Dermis blood vessel endothelial cell (primary cell): ENCODE measurements around the gene TPST2. TPM values are rescaled to one million over a fixed set of nuclear protein-coding genes. Genes with fewer than 3 reads are reported as not detected.

Source experiments
- DNase-seq: peaks from one replicate; pipeline ENCODE4 v3.0.0; 2010
- total RNA-seq: library from RNA; depleted of rRNA; stranded (reverse); fragments of >200 nt; gene quantifications from 2 replicates; pipeline ENCODE4 v1.2.3, GENCODE V29; 2014

TPST2 gene
- total RNA-seq, 1 donor from 2014 or later, result 131 TPM

GRCh38 chr22:26579331-26579886 lies 10.5 kb downstream of the TPST2 start:
- no peak for DNase-seq

GRCh38 chr22:26577081-26577480 lies 12.9 kb downstream of the TPST2 start:
- no peak for DNase-seq

- peak; percentile 63 for DNase-seq
Observed at GRCh38 chr22:26576026-26576680, 13.8 kb downstream of the TPST2 start.

GRCh38 chr22:26574001-26574723 lies 15.8 kb downstream of the TPST2 start:
- no peak for DNase-seq

- peak; percentile 83 for DNase-seq
Observed at GRCh38 chr22:26573026-26573662, 16.8 kb downstream of the TPST2 start.

GRCh38 chr22:26570864-26571525 lies 18.9 kb downstream of the TPST2 start:
- no peak for DNase-seq

- no peak for DNase-seq
Observed at GRCh38 chr22:26570115-26570514, 19.8 kb downstream of the TPST2 start.

GRCh38 chr22:26568207-26568706 lies 21.7 kb downstream of the TPST2 start:
- peak; percentile 44 for DNase-seq

- DNase-seq, result no peak
Observed at GRCh38 chr22:26567610-26568009, 22.3 kb downstream of the TPST2 start.

- DNase-seq, result no peak
Observed at GRCh38 chr22:26566994-26567393, 22.9 kb downstream of the TPST2 start.

GRCh38 chr22:26565889-26566288 lies 24.0 kb downstream of the TPST2 start:
- no peak for DNase-seq

- DNase-seq, result no peak
Observed at GRCh38 chr22:26565181-26565580, 24.8 kb downstream of the TPST2 start.

GRCh38 chr22:26564672-26565071 lies 25.3 kb downstream of the TPST2 start:
- no peak for DNase-seq

GRCh38 chr22:26564181-26564580 lies 25.8 kb downstream of the TPST2 start:
- peak; percentile 59 for DNase-seq

GRCh38 chr22:26563022-26563421 lies 26.9 kb downstream of the TPST2 start:
- no peak for DNase-seq

GRCh38 chr22:26561756-26562417 lies 28.0 kb downstream of the TPST2 start:
- no peak for DNase-seq

- DNase-seq, result no peak
Observed at GRCh38 chr22:26559961-26560575, 29.9 kb downstream of the TPST2 start.

- no peak for DNase-seq
Observed at GRCh38 chr22:26558248-26558895, 31.6 kb downstream of the TPST2 start.

GRCh38 chr22:26556904-26557303 lies 33.0 kb downstream of the TPST2 start:
- DNase-seq, result no peak

- DNase-seq, result no peak
Observed at GRCh38 chr22:26555478-26555877, 34.5 kb downstream of the TPST2 start.

- no peak for DNase-seq
Observed at GRCh38 chr22:26554956-26555355, 35.0 kb downstream of the TPST2 start.
